ENCODE data around the gene NPPA. TPM values are rescaled to one million over a fixed set of nuclear protein-coding genes. Genes with fewer than 3 reads are reported as not detected.
"Not testable (repeated sequence)": the region's sequence is repeated elsewhere in the genome, so short reads cannot be mapped to it uniquely, and the experiment has no call there.

NPPA gene
- polyA plus RNA-seq, 1 donor = 2.1 TPM

DNA sequence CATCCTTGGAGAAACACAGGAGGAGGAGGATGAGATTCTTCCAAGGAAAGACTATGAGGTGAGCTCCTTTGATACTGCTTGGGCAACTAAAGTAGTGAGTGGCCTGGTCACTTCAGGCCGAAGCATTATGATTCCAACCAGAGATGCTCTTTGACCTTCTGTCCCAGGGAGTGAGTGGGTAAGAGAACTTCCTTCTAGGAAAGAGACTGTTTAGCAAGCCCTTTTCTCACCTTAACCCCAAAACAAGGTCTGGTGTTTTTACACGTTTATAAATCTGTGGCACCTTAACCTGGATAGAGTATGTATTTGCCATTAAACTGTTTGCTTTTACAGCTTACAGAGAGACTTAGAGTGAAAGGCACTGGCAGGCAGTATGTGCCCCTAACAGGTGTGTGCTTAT lies 40.5 kb downstream of the NPPA start:
- DNase-seq (ENCODE audit: low read depth) = no peak

DNA sequence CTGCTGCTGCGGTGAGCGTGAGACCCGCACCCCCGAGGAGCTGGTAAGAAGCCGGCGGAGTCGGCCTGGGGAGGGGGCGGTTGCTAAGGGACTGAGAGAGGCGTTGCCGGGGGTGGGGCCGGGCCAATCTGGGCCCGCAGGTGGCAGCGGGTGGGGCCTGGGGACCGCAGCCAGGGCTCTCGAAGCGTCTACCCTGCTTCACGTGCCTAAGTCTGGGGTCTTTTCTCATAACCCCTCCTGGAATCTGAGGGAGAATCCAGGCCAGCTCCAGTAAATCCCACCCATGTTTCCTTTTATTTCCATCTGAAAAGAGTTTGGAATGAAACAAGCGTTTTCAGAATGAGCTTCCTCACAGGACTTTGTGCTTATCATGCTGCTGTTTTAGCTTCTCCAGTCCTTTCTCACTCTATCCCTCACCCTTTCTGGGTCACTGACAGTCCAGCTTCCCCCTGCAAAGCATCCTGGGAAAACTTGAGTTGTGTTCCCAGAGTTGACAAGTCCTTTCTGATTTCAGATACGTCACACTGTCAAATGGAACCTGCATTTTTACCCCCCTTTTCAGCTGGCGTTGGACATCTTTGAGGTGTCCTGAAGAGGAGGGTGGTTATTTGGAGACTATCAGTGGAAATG lies 41.2 kb downstream of the NPPA start:
- no peak for DNase-seq (ENCODE audit: low read depth)

GRCh38 chr1:11805422-11806306 lies 41.9 kb downstream of the NPPA start, which contains the start of the genes CLCN6 and MTHFR:
Gene CLCN6, plus strand, starts transcription at chr1:11806191. Its CDS starts 72 bp downstream, at chr1:11806263.
Gene MTHFR, minus strand, starts transcription at chr1:11805964. Its CDS starts 2,848 bp downstream, at chr1:11803116.
- peak; percentile 94 for DNase-seq (ENCODE audit: low read depth)

DNA sequence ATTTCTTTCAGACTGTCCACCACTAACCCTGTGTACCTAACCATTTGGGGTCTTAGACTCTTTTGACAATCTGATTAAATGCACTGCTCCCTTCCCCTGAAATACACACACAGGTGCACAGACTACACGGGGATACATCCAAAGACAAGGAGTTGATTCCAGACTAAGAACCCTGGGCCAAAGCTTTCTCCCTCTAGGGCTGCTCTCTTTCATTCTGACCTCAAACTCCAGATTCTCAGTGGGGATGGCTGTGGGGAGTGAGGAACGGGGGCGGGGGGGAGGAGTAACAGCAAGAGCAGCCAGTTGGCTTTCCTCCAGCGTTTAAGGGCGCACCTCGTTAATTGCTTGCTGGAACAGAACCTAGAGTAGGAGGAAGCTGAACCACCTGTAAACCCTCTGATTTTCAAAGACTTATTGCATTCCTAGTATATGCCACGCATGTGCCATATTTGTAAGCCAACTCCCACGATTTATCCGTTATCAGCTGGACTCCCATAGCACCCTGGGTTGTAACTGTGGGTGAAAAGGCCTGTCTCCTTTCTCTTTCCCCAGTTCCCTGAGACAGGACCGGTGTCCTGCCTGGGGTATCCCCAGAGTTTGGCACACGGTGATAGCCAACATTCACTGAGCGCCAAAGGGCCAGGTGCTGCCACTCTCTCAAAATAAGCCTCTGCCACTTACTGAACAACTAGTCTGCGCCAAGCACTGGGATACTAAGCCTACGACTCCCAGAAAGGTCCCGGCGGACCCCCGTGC lies 42.7 kb downstream of the NPPA start:
- no peak for DNase-seq (ENCODE audit: low read depth)

- DNase-seq (ENCODE audit: low read depth) = not testable (repeated sequence)
Measured at GRCh38 chr1:11803924-11804665, 43.5 kb downstream of the NPPA start.

- peak; percentile 63 for DNase-seq (ENCODE audit: low read depth)
Measured at GRCh38 chr1:11802973-11803885, 44.4 kb downstream of the NPPA start.

DNA sequence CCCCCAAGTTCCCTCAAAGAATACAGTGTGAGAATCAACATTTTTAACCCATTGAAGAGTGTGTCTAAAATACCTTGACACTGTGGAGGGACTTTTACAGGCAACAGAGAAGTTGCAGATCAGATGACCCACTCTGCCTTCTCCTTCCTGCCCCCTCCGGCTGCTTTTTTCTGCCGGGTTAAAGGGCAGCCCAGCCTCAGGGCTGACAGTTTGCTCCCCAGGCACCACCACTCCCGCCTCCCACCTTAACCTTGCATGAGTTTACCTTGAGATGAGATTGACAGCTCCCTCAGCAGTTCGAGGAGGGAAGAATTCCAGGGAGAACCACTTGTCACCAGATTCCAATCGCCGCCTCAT lies 45.0 kb downstream of the NPPA start:
- no peak for DNase-seq (ENCODE audit: low read depth)

- no peak for DNase-seq (ENCODE audit: low read depth)
Measured at GRCh38 chr1:11800756-11801433, 46.7 kb downstream of the NPPA start.

DNA sequence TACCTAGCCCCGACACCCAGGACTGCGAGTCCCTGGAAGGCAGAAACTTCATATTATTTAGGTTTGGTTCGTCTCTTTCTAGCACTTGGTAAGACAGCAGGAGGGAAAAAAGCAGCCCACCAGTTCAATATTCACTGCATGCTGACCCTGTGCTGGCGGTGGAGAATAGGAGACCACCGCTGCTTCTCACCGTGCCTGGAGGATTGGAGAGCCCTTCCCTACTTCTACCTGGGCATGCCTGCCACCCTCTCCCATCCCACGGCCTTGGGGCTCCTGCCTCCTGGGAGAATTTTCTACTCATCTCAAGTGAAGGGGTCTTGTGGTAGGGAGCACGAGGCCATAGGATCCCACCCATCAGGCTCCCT lies 47.2 kb downstream of the NPPA start:
- no peak for DNase-seq (ENCODE audit: low read depth)

GRCh38 chr1:11799896-11800295 lies 47.7 kb downstream of the NPPA start:
- DNase-seq (ENCODE audit: low read depth) = no peak

DNA sequence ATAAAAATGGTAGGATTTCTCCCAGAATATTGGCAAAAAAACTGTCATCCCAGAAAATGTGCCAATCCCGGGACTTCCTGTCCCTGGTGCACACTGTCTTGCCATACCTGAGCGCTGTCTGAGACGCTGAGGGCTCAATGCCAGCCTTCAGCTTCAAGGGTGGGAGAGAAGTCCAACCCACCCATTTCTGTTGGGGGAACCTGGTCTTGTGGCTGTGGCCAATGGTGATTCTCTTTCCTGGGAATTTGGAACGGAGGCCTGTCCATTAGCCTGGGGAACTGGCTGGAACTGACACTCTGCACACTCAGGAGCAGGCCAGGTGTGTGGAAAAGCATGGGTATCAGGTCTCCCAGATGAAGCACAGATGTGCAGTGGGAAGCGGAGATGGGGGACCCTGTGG lies 48.5 kb downstream of the NPPA start:
- no peak for DNase-seq (ENCODE audit: low read depth)

DNA sequence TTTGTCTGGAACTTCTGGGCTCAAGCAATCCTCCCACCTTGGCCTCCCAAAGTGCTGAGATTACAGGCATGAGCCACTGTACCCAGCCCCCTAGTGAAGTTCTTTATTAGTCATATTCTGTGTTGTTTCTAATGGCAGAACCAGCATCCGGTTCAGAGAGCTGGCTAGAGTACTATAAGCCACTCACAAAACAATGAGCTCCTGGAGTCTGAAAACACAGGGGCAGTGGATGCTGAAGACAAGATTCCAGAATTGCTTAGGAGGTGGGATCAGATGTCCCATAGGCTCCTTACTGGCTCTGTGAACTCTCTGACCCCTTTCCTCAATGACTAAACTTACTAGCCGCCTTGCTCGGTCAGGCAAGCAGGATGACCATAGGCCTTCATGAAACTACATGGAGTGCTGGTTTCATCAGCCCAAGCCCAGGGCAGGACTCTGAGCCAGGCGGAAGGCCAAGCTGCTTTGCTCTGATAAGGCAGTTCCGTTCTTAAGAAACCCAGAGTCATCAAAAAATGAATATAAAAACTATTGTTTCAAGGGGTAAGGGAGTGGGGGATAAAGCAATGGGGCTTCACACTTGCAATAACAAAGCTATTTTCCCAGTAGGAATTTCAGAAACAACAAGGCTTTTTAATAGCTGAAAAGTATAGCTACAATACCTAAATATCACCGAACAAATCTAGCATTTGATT lies 49.9 kb downstream of the NPPA start:
- DNase-seq (ENCODE audit: low read depth) = no peak

GRCh38 chr1:11796036-11796828 lies 51.4 kb downstream of the NPPA start:
- DNase-seq (ENCODE audit: low read depth) = no peak

Other genes with a start within 250 kb of the NPPA start
- 0.32 TPM for gene FBXO2, start 193.4 kb downstream of the NPPA start, polyA plus RNA-seq (ENCODE audit: insufficient read length)
- gene FBXO44, start 192.9 kb downstream of the NPPA start, polyA plus RNA-seq (ENCODE audit: insufficient read length) = 4.9 TPM
- gene FBXO6, start 183.6 kb downstream of the NPPA start, polyA plus RNA-seq (ENCODE audit: insufficient read length) = 2.9 TPM
- 27.2 TPM for gene MAD2L2, start 166.6 kb downstream of the NPPA start, polyA plus RNA-seq (ENCODE audit: insufficient read length)
- gene DRAXIN, start 156.1 kb downstream of the NPPA start, polyA plus RNA-seq (ENCODE audit: insufficient read length) = 0.37 TPM
- gene AGTRAP, start 111.6 kb downstream of the NPPA start, polyA plus RNA-seq (ENCODE audit: insufficient read length) = 18.2 TPM
- 12.1 TPM for gene C1orf167, start 85.6 kb downstream of the NPPA start, polyA plus RNA-seq (ENCODE audit: insufficient read length)
- 38.7 TPM for gene MTHFR, start 41.8 kb downstream of the NPPA start, polyA plus RNA-seq (ENCODE audit: insufficient read length)
- gene CLCN6, start 41.6 kb downstream of the NPPA start, polyA plus RNA-seq (ENCODE audit: insufficient read length) = 13.0 TPM
- not detected for gene NPPB, start 11.2 kb upstream of the NPPA start, polyA plus RNA-seq (ENCODE audit: insufficient read length)
- 32.5 TPM for gene KIAA2013, start 78.6 kb upstream of the NPPA start, polyA plus RNA-seq (ENCODE audit: insufficient read length)
- 146 TPM for gene PLOD1, start 86.9 kb upstream of the NPPA start, polyA plus RNA-seq (ENCODE audit: insufficient read length)
- 74.4 TPM for gene MFN2, start 132.7 kb upstream of the NPPA start, polyA plus RNA-seq (ENCODE audit: insufficient read length)
- gene MIIP, start 171.7 kb upstream of the NPPA start, polyA plus RNA-seq (ENCODE audit: insufficient read length) = 18.8 TPM
- 0.22 TPM for gene TNFRSF8, start 215.5 kb upstream of the NPPA start, polyA plus RNA-seq (ENCODE audit: insufficient read length)

All from forelimb muscle (tissue), 1 donor.